ENCODE measurements around the gene SPG11. TPM values are rescaled to one million over a fixed set of nuclear protein-coding genes. Genes with fewer than 3 reads are reported as not detected.

Gene SPG11
- total and polyA plus RNA-seq, 2 donors (not counting 1 experiment from before 2014, with no cell fraction given), result 134 to 219 TPM

- Histone ChIP-seq H3K36me3 (replicated peaks in 1 of 2; ENCODE audit: control extremely low read depth in 1 of 2, control insufficient read depth in 1 of 2, extremely low read depth in 1 of 2, insufficient read depth in 2 of 2, low read length in 1 of 2) (no peaks in the 10 kb centered on the region), H3K27ac (ENCODE audit: low read length in 2 of 2) (peak overlapping the region; percentile 80 to 87), H3K79me2 (ENCODE audit: control insufficient read depth, insufficient read depth, low read length) (peaks cover 66% of the 10 kb centered on the region), H4K20me1 (ENCODE audit: control insufficient read depth, insufficient read depth, low read length, poor library complexity, severe bottlenecking) (no peaks in the 10 kb centered on the region), H3K9ac (ENCODE audit: low read length) (peak overlapping the region; percentile 26), H3K4me1 (ENCODE audit: control insufficient read depth in 2 of 2, insufficient read depth in 2 of 2, low read length in 2 of 2) (peaks cover 69 to 77% of the 10 kb centered on the region in 2 donors), H2AFZ (ENCODE audit: insufficient read depth, low read depth, low read length, poor library complexity, severe bottlenecking) (peak overlapping the region; percentile 64), H3K9me3 (ENCODE audit: control extremely low read depth in 1 of 3, control insufficient read depth in 2 of 3, insufficient read depth in 1 of 3, low read length in 2 of 3) (peaks cover 0 to 4% (median 0%) of the 10 kb centered on the region in 3 donors), H3K4me2 (replicated peaks; ENCODE audit: low read depth, low read length, poor library complexity, severe bottlenecking) (peak overlapping the region; percentile 67), H3K27me3 (replicated peaks in 1 of 4; ENCODE audit: control extremely low read depth in 1 of 4, control insufficient read depth in 3 of 4, insufficient read depth in 4 of 4, low read length in 3 of 4) (no peaks in the 10 kb centered on the region), H3K4me3 (ENCODE audit: control extremely low read depth in 1 of 5, extremely low read depth in 1 of 5, insufficient read depth in 1 of 5, low read depth in 2 of 5, low read length in 4 of 5) (peak overlapping the region in 2 of 5 experiments; percentile 13 to 26)
- intact Hi-C loops (cut with micrococcal nuclease), result loop anchor here (1.0 kb wide), 1 partner anchor 13 kb away; the partner anchor contains the start of gene SPG11
- H3K27me3 Mint-ChIP-seq, result no peaks in the 10 kb centered on the region
- H3K9me3 Mint-ChIP-seq (ENCODE audit: insufficient read depth), result no peaks in the 10 kb centered on the region
- ATAC-seq (ENCODE audit: low read depth) (peak; percentile 46), DNase-seq (peak; percentile 34)
- peak overlapping the region; percentile 91 for H3K27ac Mint-ChIP-seq
- WGBS (ENCODE audit: insufficient coverage), result 25% methylated on average over 4 of the region's 7 CpGs
- TF ChIP-seq EZH2 (IDR thresholded peaks at IDR 0.05; ENCODE audit: borderline replicate concordance, insufficient read depth, low read depth, low read length, poor library complexity, severe bottlenecking) (no peak), CTCF (IDR thresholded peaks at IDR 0.05) (no peak)
- H3K4me3 Mint-ChIP-seq, result peak overlapping the region; percentile 75
- ChIA-PET CTCF (interaction anchor here (1.1 to 3.4 kb wide), 7 partner anchors 10 to 61 kb away, joined by 4 to 32 read pairs (median 10); partner anchors contain the start of genes B2M, PATL2, SPG11 and TRIM69), POLR2A (interaction anchor here (0.9 to 3.4 kb wide), 6 partner anchors 10 to 51 kb away, joined by 3 to 35 read pairs (median 14); partner anchors contain the start of genes B2M, PATL2 and SPG11)
- peaks cover 80% of the 10 kb centered on the region for H3K4me1 Mint-ChIP-seq
These were observed 13.2 kb upstream of the SPG11 start for GRCh38 chr15:44676676-44677075.

- peak overlapping the region; percentile 67 for H3K4me2 ChIP-seq (replicated peaks; ENCODE audit: low read depth, low read length, poor library complexity, severe bottlenecking)
These were observed 12.4 kb upstream of the SPG11 start for GRCh38 chr15:44675911-44676310.

More at GRCh38 chr15:44675911-44676310, 12.4 kb upstream of the SPG11 start:
- peak overlapping the region in 1 of 5 experiments; percentile 26 for H3K4me3 ChIP-seq (ENCODE audit: control extremely low read depth in 1 of 5, extremely low read depth in 1 of 5, insufficient read depth in 1 of 5, low read depth in 2 of 5, low read length in 4 of 5)
- Mint-ChIP-seq H3K27ac (peak overlapping the region; percentile 91), H3K4me1 (peaks cover 81% of the 10 kb centered on the region), H3K4me3 (peak overlapping the region; percentile 75), H3K9me3 (ENCODE audit: insufficient read depth) (no peaks in the 10 kb centered on the region), H3K27me3 (no peaks in the 10 kb centered on the region)
- DNase-seq, result peak; percentile 53
- H3K9ac ChIP-seq (ENCODE audit: low read length), result peak overlapping the region; percentile 26
- peak; percentile 42 for ATAC-seq (ENCODE audit: low read depth)
- POLR2A ChIA-PET, result interaction anchor here (0.6 to 16.6 kb wide), 3 partner anchors 35 to 387 kb away, joined by 3 to 819 read pairs (median 35); partner anchors contain the start of genes B2M, GOLM2, PATL2 and TRIM69
- intact Hi-C loops (cut with micrococcal nuclease), result loop anchor here (1.0 kb wide), 1 partner anchor 13 kb away; the partner anchor contains the start of gene SPG11
- CTCF ChIA-PET, result interaction anchor here (1.0 to 4.2 kb wide), 3 partner anchors 9 to 35 kb away, joined by 5 to 19 read pairs (median 5); partner anchors contain the start of genes B2M, PATL2 and SPG11
- H4K20me1 ChIP-seq (ENCODE audit: control insufficient read depth, insufficient read depth, low read length, poor library complexity, severe bottlenecking), result no peaks in the 10 kb centered on the region
- H3K27me3 ChIP-seq (replicated peaks in 1 of 4; ENCODE audit: control extremely low read depth in 1 of 4, control insufficient read depth in 3 of 4, insufficient read depth in 4 of 4, low read length in 3 of 4), result no peaks in the 10 kb centered on the region
- H2AFZ ChIP-seq (ENCODE audit: insufficient read depth, low read depth, low read length, poor library complexity, severe bottlenecking), result peak overlapping the region; percentile 34
- H3K9me3 ChIP-seq (ENCODE audit: control extremely low read depth in 1 of 3, control insufficient read depth in 2 of 3, insufficient read depth in 1 of 3, low read length in 2 of 3), result peaks cover 0 to 4% (median 0%) of the 10 kb centered on the region in 3 donors
- H3K27ac ChIP-seq (ENCODE audit: low read length in 2 of 2), result peak overlapping the region; percentile 80 to 87
- no peaks in the 10 kb centered on the region for H3K36me3 ChIP-seq (replicated peaks in 1 of 2; ENCODE audit: control extremely low read depth in 1 of 2, control insufficient read depth in 1 of 2, extremely low read depth in 1 of 2, insufficient read depth in 2 of 2, low read length in 1 of 2)
- WGBS (ENCODE audit: insufficient coverage), result 59% methylated on average over 3 of the region's 5 CpGs
- H3K79me2 ChIP-seq (ENCODE audit: control insufficient read depth, insufficient read depth, low read length), result peaks cover 59% of the 10 kb centered on the region
- H3K4me1 ChIP-seq (ENCODE audit: control insufficient read depth in 2 of 2, insufficient read depth in 2 of 2, low read length in 2 of 2), result peaks cover 75 to 83% of the 10 kb centered on the region in 2 donors
- no peak for TF ChIP-seq EZH2 (IDR thresholded peaks at IDR 0.05; ENCODE audit: borderline replicate concordance, insufficient read depth, low read depth, low read length, poor library complexity, severe bottlenecking)
